Subcutaneous abdominal adipose tissue (tissue), 5 donors: ENCODE results near the gene NTF3.

Experiments
- H3K27ac ChIP-seq: one replicate; pipeline ENCODE4 v1.7.0; 2013; ENCODE audit warnings: low read depth, mild to moderate bottlenecking, inconsistent platforms, low read length, moderate library complexity
- H3K27me3 ChIP-seq, 5 donors: one replicate each; pipeline ENCODE4 v1.7.0; 2013; ENCODE audit warnings: low read length in 5 of 5, inconsistent platforms in 1 of 5; ENCODE audit not compliant: control insufficient read depth in 5 of 5, insufficient read depth in 4 of 5
- H3K36me3 ChIP-seq, 5 donors: one replicate each; pipeline ENCODE4 v1.7.0; 2013; ENCODE audit warnings: low read length in 5 of 5; ENCODE audit not compliant: control insufficient read depth in 5 of 5, insufficient read depth in 5 of 5
- H3K4me1 ChIP-seq, 5 donors: one replicate each; pipeline ENCODE4 v1.7.0; 2013; ENCODE audit warnings: low read length in 5 of 5, mild to moderate bottlenecking in 3 of 5, moderate library complexity in 1 of 5; ENCODE audit not compliant: control insufficient read depth in 5 of 5, insufficient read depth in 5 of 5
- H3K4me3 ChIP-seq, 5 donors: one replicate each; pipeline ENCODE4 v1.7.0; 2013; ENCODE audit warnings: low read length in 5 of 5, low read depth in 1 of 5
- H3K9ac ChIP-seq, 5 donors: one replicate each; pipeline ENCODE4 v1.7.0; 2013; ENCODE audit warnings: low read length in 5 of 5, mild to moderate bottlenecking in 4 of 5, moderate library complexity in 3 of 5
- H3K9me3 ChIP-seq, 5 donors: one replicate each; pipeline ENCODE4 v1.7.0; 2013; ENCODE audit warnings: low read length in 5 of 5; ENCODE audit not compliant: control insufficient read depth in 5 of 5
- donor health status: healthy.
- donor health status: healthy.
- donor health status: healthy.
- donor health status: healthy.
- donor health status: healthy.

Gene NTF3

DNA sequence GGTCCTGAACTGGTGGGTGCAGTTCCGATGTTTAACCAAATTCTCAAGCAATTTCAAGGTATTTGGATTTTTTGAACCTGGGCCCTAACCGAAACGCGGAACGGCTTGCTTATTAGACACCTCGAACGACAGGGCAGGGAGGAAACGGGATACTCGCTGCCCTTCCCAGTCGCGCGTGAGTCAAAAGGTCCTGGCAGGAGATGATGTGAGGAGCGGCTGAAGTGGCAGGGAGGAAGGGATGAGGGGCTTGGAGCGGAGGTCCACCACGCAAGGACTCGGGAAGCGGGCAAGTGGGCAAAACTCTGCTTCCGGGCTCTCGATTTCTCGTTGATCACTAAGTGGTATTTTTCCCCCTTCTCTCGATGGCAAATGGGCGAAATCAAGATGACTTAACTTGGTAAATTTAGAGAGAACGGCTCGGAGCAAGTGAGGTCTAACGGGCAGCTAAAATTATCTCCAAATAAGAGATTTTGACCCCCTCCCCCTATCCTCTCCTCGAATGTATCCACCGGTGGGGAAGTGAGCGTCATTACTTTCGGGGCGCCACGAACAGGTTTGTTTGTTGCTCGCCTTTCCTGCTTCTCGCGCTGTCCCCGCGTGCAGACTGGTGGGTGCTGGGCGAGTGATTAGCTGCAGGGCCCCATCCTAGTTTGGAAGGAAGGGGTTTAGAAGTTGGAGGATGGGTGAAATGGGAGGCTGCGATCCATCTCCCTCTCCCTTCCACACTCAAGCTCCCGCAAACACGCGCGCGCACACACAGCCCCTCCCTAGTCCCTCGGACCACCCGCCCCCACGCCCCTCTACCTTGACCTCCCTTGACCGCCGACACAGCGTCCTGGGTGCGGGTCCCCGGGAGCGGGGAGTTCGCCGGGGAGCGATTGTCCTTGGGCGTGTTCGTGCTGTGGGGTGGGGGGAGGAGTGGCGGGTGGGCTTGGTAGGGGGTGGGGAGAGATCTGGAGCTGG lies 986 bp upstream of the NTF3 start:
- Histone ChIP-seq H3K27me3 (peaks cover 33 to 68% (median 50%) of the 10 kb centered on the region in 5 donors), H3K36me3 (no peaks in the 10 kb centered on the region), H3K4me1 (peaks cover 1 to 27% (median 23%) of the 10 kb centered on the region in 5 donors), H3K27ac (no peak overlapping the region), H3K4me3 (peak overlapping the region in 4 of 5 donors; percentile 22 to 58 (median 52)), H3K9ac (no peak overlapping the region), H3K9me3 (no peaks in the 10 kb centered on the region)

DNA sequence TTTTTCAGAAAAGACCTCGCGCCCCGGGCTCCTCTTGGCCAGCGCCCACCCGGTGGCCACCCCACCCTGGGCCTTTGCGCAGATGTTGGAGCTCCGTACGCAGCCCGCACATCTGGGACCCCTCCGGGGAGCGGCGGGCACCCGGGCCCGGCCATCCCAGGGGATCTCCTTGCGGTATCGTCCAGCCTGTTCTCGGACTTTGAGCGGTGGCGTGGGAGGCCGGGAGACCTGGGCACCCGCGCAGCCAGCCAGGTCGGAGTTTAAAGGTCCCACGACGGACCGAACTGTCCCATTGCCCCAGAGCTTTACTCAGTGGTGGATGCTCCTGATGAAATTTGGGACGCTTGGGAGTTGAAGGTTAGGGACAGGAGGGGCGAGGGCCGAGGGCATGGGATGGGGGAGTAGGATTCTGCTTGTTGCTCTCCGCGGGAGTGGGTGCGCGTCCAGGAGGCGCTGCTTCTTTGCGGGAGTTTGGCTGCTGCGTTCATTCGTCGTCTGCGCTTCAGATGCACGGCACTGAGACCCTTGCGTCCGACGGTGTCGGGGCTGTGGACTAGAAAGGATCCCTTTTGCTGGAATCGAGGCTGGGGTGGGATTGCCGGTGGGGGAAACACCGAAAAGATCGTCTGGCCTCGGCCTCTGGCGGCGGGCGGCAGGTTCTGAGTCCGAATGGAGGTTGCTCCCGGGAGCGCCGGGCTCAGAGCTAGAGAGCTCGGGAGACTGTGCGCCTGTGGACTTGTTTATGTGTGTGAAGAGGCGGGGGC lies 1.4 kb downstream of the NTF3 start:
- Histone ChIP-seq H3K9ac (no peak overlapping the region), H3K4me3 (peak overlapping the region in 3 of 5 donors; percentile 55 to 62 (median 58)), H3K4me1 (peaks cover 1 to 27% (median 25%) of the 10 kb centered on the region in 5 donors), H3K27ac (no peak overlapping the region), H3K27me3 (peaks cover 42 to 73% (median 56%) of the 10 kb centered on the region in 5 donors), H3K36me3 (no peaks in the 10 kb centered on the region), H3K9me3 (no peaks in the 10 kb centered on the region)

DNA sequence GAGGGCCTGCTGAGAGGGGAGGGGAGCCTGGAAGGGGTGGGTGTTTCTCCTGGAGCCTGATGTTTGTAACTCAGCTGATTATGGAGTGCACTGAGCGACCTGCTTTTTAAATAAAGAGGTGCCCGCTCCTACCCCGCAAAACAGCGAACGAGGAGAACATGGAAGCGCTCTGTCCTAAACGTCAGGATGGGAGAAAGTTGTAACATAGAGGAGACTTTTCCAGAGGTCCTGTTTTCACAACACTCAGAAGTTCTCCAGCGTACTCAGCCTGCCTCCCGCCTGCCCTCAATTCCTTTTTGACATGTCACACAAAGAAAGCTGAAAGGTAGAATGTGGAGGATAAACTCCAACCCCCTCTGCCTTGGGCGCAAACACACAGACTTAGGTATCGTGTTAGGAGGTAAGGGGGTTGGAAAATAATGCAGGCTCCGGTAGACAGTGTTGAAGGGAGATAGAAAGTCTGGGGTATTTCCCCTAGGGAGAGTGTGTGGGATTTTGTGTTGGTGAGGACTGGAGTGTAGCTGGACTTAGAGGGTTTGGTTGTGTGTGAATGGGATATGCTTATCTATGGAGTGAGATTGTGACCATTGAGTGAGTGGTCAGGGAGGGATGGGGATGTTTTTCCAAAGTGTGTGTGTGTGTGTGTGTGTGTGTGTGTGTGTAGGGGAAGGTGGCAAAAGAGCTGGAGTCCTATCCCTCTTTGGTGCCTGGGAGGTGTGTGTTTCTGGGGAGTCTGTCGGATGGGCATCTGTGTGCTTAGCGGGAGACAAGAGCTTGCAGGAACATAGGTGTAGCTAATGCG lies 2.1 kb downstream of the NTF3 start:
- peak overlapping the region in 1 of 5 donors; percentile 55 for H3K4me3 ChIP-seq
- H3K27me3 ChIP-seq: peaks cover 42 to 66% (median 59%) of the 10 kb centered on the region in 5 donors
- H3K4me1 ChIP-seq: peaks cover 1 to 27% (median 25%) of the 10 kb centered on the region in 5 donors
- no peaks in the 10 kb centered on the region for H3K9me3 ChIP-seq
- H3K9ac ChIP-seq: no peak overlapping the region
- no peaks in the 10 kb centered on the region for H3K36me3 ChIP-seq
- no peak overlapping the region for H3K27ac ChIP-seq

DNA sequence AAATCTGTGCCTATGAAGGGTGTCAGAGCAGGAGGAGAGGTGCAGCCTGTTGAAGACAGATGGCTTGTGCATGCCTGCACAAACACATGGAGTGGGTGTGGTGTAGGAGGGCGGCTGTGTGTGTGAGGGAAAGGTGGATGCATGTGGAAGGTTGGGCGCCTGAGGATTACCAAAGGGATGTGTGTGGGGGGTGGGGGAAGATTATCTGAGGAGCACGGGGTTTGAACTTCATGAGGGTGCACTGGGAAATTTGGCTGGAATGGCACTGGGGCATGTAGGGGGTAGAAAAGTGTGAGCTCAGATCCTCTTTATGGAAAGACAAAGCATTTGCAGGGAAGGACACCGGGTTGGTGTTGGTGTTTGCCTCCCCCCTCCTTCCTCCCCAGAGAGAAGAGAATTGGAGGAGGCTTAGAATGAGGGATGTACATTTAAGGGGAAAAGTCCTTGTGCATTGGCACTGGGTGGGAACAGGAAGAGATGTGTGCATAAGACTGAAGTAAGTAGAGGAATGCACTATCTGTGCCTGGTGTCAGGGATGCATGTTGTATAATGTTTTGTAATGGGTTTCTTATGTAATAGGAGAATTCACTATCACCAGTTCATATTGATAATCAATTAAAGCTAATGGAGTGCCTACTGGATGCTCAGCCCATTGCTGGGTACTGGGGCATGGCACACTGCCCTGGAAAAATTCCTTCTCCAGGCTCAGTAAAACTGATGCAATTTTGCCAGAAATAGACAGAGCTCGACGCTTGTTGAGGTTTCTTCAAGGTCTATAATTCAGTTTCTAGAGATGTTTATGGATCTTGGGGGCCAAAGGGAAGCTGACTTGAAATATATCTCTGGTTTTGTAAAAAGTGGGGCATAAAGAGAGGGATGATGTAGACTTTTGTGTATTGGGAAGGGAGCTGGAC lies 3.0 kb downstream of the NTF3 start:
- Histone ChIP-seq H3K27me3 (peaks cover 42 to 63% (median 56%) of the 10 kb centered on the region in 5 donors), H3K4me1 (peaks cover 1 to 27% (median 25%) of the 10 kb centered on the region in 5 donors), H3K27ac (no peak overlapping the region), H3K36me3 (no peaks in the 10 kb centered on the region), H3K9ac (no peak overlapping the region), H3K4me3 (no peak overlapping the region), H3K9me3 (no peaks in the 10 kb centered on the region)

DNA sequence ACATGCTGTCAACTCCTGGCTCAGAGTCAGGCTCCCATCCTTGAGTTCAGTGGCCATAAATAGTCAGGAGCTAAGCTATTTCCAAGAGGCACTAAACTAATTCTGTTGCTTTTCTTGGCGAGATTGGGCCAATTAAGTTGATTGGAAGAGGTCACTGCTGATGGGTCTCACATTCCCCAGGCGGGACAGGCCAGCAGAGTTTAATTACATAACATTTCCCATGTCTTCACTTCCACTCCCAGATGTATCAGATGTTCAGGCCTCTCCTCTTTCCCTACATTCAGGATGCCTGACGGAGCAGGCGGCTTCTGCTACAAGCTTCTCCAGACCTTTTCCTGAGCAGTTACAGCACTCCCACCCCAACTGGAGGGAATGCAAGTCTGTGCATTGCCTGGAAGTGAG lies 5.3 kb downstream of the NTF3 start:
- H3K36me3 ChIP-seq: no peaks in the 10 kb centered on the region
- H3K27me3 ChIP-seq: peaks cover 34 to 53% (median 48%) of the 10 kb centered on the region in 5 donors
- H3K27ac ChIP-seq: no peak overlapping the region
- H3K9ac ChIP-seq: no peak overlapping the region
- no peak overlapping the region for H3K4me3 ChIP-seq
- H3K4me1 ChIP-seq: peaks cover 1 to 27% (median 22%) of the 10 kb centered on the region in 5 donors
- H3K9me3 ChIP-seq: no peaks in the 10 kb centered on the region

DNA sequence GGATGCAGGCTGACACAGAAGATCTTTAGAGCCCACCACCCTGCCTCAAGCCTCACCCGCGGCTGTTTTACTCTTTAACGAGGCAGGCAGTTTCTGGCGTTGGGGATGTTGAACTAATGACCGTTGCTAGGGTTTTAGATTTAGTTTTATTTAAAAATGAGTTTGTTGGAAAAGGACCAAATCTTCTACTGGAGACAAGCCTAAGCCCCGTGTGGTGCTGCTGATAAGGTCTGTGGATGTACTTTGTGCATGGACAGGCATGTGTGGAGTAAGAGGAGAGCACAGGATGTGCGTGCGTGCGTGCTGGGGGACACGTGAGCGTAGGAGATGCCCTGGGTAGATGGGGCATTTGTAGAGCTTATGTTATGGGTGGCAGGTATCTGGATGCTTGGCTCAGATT lies 5.7 kb downstream of the NTF3 start:
- Histone ChIP-seq H3K27me3 (peaks cover 34 to 49% (median 45%) of the 10 kb centered on the region in 5 donors), H3K36me3 (no peaks in the 10 kb centered on the region), H3K4me3 (no peak overlapping the region), H3K9me3 (no peaks in the 10 kb centered on the region), H3K27ac (no peak overlapping the region), H3K4me1 (peaks cover 1 to 24% (median 18%) of the 10 kb centered on the region in 5 donors), H3K9ac (no peak overlapping the region)

DNA sequence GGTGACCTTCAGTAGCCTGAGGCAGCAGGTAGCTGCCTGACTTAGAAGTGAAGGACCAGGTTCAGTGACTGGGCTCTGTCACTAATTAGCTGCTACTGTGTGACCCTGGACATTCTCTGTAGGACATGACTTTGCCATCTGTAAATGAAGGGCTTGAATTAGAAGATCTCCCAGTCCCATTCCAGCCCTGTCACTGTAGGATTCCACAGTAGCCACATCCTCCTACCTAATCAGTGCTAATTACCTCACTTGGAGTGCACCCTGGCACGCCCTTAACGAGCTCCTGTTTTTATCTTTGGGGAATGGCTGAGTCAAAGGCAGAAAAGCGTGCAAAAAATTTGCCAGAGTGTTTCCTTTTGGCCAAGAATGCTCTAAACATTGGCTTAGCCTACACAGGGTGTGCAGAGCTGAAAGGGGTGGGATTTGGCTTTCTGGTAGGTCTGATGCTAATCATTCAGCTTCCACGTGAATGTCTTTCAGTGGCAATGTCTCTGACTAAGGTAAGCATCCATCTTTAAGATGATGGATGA lies 6.8 kb downstream of the NTF3 start:
- Histone ChIP-seq H3K36me3 (no peaks in the 10 kb centered on the region), H3K4me3 (no peak overlapping the region), H3K4me1 (peaks cover 0 to 15% (median 8%) of the 10 kb centered on the region in 5 donors), H3K27ac (no peak overlapping the region), H3K9ac (no peak overlapping the region), H3K27me3 (peaks cover 27 to 38% (median 33%) of the 10 kb centered on the region in 5 donors), H3K9me3 (no peaks in the 10 kb centered on the region)

DNA sequence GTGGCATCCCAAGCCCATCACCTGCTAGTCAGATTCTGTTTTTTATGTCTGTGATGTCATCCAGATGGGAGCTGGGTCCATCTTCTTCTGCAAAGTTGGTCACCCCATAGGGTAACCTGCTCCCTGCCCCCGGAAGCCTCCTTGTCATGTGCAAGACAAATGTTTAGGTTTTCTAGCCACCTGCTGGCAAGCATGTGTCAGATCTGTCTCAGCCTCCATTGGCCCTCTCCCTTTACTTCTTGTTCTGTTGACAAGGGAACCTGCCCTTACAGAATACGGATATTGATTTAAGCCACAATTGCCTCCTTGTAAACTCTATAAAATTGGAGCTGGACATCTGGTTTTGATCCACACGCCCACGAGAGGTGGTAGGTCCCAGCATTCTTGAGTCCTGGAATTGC lies 7.5 kb downstream of the NTF3 start:
- Histone ChIP-seq H3K9me3 (no peaks in the 10 kb centered on the region), H3K27ac (no peak overlapping the region), H3K4me3 (no peak overlapping the region), H3K27me3 (peaks cover 21 to 33% (median 27%) of the 10 kb centered on the region in 5 donors), H3K4me1 (peaks cover 0 to 15% (median 8%) of the 10 kb centered on the region in 5 donors), H3K9ac (no peak overlapping the region), H3K36me3 (no peaks in the 10 kb centered on the region)
